Body of pancreas (tissue), 4 donors: Measurements from ENCODE around the gene ESCO1.

Source experiments
- POLR2A ChIP-seq, 3 donors: fragments of 450-650 bp; IDR thresholded peaks; one replicate each; pipeline ENCODE4 v1.6.1; 2016; ENCODE audit warnings: antibody characterized with exemption in 3 of 3, mild to moderate bottlenecking in 2 of 3
- TF ChIP-seq, protein P1 (sequence below), 7 experiments: fragments of 450-650 bp in 4 of 7; fragments of 200-600 bp in 3 of 7; sonication (generic) in 3 of 7; IDR thresholded peaks; one replicate each; pipeline ENCODE4 v1.5.1; 2016 to 2019; ENCODE audit warnings: antibody characterized with exemption in 7 of 7

- TF ChIP-seq, protein P1, sequence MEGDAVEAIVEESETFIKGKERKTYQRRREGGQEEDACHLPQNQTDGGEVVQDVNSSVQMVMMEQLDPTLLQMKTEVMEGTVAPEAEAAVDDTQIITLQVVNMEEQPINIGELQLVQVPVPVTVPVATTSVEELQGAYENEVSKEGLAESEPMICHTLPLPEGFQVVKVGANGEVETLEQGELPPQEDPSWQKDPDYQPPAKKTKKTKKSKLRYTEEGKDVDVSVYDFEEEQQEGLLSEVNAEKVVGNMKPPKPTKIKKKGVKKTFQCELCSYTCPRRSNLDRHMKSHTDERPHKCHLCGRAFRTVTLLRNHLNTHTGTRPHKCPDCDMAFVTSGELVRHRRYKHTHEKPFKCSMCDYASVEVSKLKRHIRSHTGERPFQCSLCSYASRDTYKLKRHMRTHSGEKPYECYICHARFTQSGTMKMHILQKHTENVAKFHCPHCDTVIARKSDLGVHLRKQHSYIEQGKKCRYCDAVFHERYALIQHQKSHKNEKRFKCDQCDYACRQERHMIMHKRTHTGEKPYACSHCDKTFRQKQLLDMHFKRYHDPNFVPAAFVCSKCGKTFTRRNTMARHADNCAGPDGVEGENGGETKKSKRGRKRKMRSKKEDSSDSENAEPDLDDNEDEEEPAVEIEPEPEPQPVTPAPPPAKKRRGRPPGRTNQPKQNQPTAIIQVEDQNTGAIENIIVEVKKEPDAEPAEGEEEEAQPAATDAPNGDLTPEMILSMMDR (IDR thresholded peaks at IDR 0.05): no peak
- TF ChIP-seq POLR2A (IDR thresholded peaks at IDR 0.05): no peak
These were observed 109.8 kb downstream of the ESCO1 start for GRCh38 chr18:21490748-21491147.
